Neural cell (in vitro differentiated cells): ENCODE results near the gene TBXA2R. TPM values are rescaled to one million over a fixed set of nuclear protein-coding genes. Genes with fewer than 3 reads are reported as not detected.

Experiments used
- H2AFZ ChIP-seq: fragments of 200-600, 300-800 bp; sonication (generic), shearing (Covaris generic); 2 replicates; pipeline ENCODE4 v1.6.0; 2014; ENCODE audit warnings: low read depth, mild to moderate bottlenecking, antibody characterized with exemption, low read length, moderate library complexity
- H3F3A ChIP-seq: fragments of 200-600 bp; shearing (Covaris generic); 2 replicates; pipeline ENCODE4 v1.6.1; 2016; ENCODE audit warnings: mild to moderate bottlenecking, moderate library complexity, mixed read lengths, antibody characterized with exemption, low read length; ENCODE audit not compliant: insufficient read depth, poor library complexity, severe bottlenecking
- H3K27ac ChIP-seq: fragments of 200-600, 300-800 bp; sonication (generic), shearing (Covaris generic); 2 replicates; pipeline ENCODE4 v1.5.1; 2014; ENCODE audit warnings: mild to moderate bottlenecking, low read length, moderate library complexity
- H3K27me3 ChIP-seq: fragments of 300-800, 200-600 bp; sonication (generic), shearing (Covaris generic); 2 replicates; pipeline ENCODE4 v1.6.0; 2014; ENCODE audit warnings: mild to moderate bottlenecking, low read depth, low read length, moderate library complexity; ENCODE audit not compliant: insufficient read depth
- H3K36me3 ChIP-seq: fragments of 300-800, 200-600 bp; sonication (generic), shearing (Covaris generic); 2 replicates; pipeline ENCODE4 v1.5.1; 2014; ENCODE audit warnings: mild to moderate bottlenecking, antibody characterized with exemption, low read length, moderate library complexity; ENCODE audit not compliant: insufficient read depth
- H3K4me2 ChIP-seq: fragments of 300-800, 200-600 bp; sonication (generic), shearing (Covaris generic); 2 replicates; pipeline ENCODE4 v1.6.0; 2014; ENCODE audit warnings: mild to moderate bottlenecking, low read length
- H3K4me3 ChIP-seq: fragments of 300-800, 200-600 bp; sonication (generic), shearing (Covaris generic); 2 replicates; pipeline ENCODE4 v1.5.1; 2014; ENCODE audit warnings: mild to moderate bottlenecking, low read length, moderate library complexity
- H3K79me2 ChIP-seq: fragments of 200-600 bp; shearing (Covaris generic); replicated peaks from 2 replicates; pipeline ENCODE4 v1.6.0; 2014; ENCODE audit warnings: mild to moderate bottlenecking, low read length, moderate library complexity; ENCODE audit not compliant: insufficient read depth
- H3K9ac ChIP-seq: fragments of 300-800, 200-600 bp; sonication (generic), shearing (Covaris generic); 2 replicates; pipeline ENCODE4 v1.6.1; 2016; ENCODE audit warnings: mild to moderate bottlenecking, low read length, mixed read lengths
- H3K9me2 ChIP-seq: fragments of 200-600 bp; shearing (Covaris generic); 2 replicates; pipeline ENCODE4 v1.6.1; 2016; ENCODE audit warnings: mild to moderate bottlenecking, low read length, mixed read lengths; ENCODE audit not compliant: insufficient read depth
- H3K9me3 ChIP-seq: fragments of 200-600, 300-800 bp; sonication (generic), shearing (Covaris generic); 2 replicates; pipeline ENCODE4 v1.6.1; 2016; ENCODE audit warnings: mild to moderate bottlenecking, mixed run types, low read length, moderate library complexity, mixed read lengths
- H4K20me1 ChIP-seq: fragments of 200-600 bp; shearing (Covaris generic); 2 replicates; pipeline ENCODE4 v1.6.1; 2016; ENCODE audit warnings: mild to moderate bottlenecking, mixed run types; ENCODE audit not compliant: insufficient read depth
- EP300 ChIP-seq: fragments of 450-650 bp; conservative IDR thresholded peaks from 2 replicates; pipeline ENCODE4 v1.6.1; 2014; ENCODE audit warnings: antibody characterized with exemption, mild to moderate bottlenecking, moderate library complexity; ENCODE audit not compliant: poor library complexity, severe bottlenecking
- EZH2 ChIP-seq: fragments of 200-600, 300-800 bp; shearing (Covaris generic), sonication (generic); IDR thresholded peaks from 2 replicates; pipeline ENCODE4 v1.6.1; 2014; ENCODE audit warnings: antibody characterized with exemption, low read length, borderline replicate concordance, mild to moderate bottlenecking; ENCODE audit not compliant: insufficient read depth, poor library complexity, severe bottlenecking
- MXI1 ChIP-seq: fragments of 450-650 bp; conservative IDR thresholded peaks from 2 replicates; pipeline ENCODE4 v1.6.1; 2014; ENCODE audit warnings: antibody characterized with exemption, mild to moderate bottlenecking; ENCODE audit not compliant: poor library complexity, severe bottlenecking
- POLR2AphosphoS5 ChIP-seq: IDR thresholded peaks from 2 replicates; pipeline ENCODE4 v1.6.1; 2012
- RAD21 ChIP-seq: fragments of 450-650 bp; conservative IDR thresholded peaks from 2 replicates; pipeline ENCODE4 v1.6.1; 2014; ENCODE audit warnings: antibody characterized with exemption, mild to moderate bottlenecking, moderate library complexity
- SMC3 ChIP-seq: fragments of 450-650 bp; conservative IDR thresholded peaks from 2 replicates; pipeline ENCODE4 v1.6.1; 2014; ENCODE audit warnings: antibody characterized with exemption, mild to moderate bottlenecking, moderate library complexity; ENCODE audit not compliant: poor library complexity
- TAF1 ChIP-seq: IDR thresholded peaks from 2 replicates; pipeline ENCODE4 v1.6.1; 2012; ENCODE audit warnings: low read depth
- polyA plus RNA-seq: library from polyadenylated mRNA; depleted of rRNA; stranded (reverse); fragments of >200 nt; gene quantifications from 2 replicates; pipeline ENCODE4 v1.2.3, GENCODE V29; 2014
- TF ChIP-seq, protein P1 (sequence below): IDR thresholded peaks from 2 replicates; pipeline ENCODE4 v1.6.1; 2012; ENCODE audit warnings: borderline replicate concordance
- TF ChIP-seq, protein P2 (sequence below): fragments of 450-650 bp; IDR thresholded peaks from 2 replicates; pipeline ENCODE4 v1.5.1; 2014; ENCODE audit warnings: antibody characterized with exemption, mild to moderate bottlenecking, moderate library complexity; ENCODE audit not compliant: poor library complexity, severe bottlenecking

TBXA2R gene
- polyA plus RNA-seq, 1 donor from 2014 or later: not detected

DNA sequence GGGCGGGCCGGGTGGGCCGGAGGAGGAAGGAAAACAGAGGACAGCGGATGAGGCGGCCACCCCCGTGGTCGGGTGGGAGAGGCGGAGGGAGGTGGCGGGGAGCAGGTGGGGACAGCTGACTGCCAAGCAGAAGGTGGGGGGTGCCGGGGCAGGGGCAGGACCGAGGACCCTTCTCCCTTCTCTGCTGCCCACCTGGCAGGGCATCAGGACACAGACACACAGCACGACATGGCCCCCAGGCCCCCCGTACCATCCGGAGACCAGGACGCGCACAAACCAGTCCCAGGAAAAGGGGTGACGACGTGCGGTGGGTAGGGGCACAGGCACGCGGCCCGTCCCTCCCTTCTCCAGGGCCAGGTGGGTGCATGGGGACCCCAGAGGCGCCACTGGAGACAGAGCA, 30.9 kb upstream of the TBXA2R start:
- Histone ChIP-seq H3K27ac (no peak overlapping the region), H2AFZ (no peak overlapping the region), H3K79me2 (no peaks in the 10 kb centered on the region), H4K20me1 (no peaks in the 10 kb centered on the region), H3K9ac (no peak overlapping the region), H3K9me2 (no peaks in the 10 kb centered on the region), H3F3A (no peaks in the 10 kb centered on the region), H3K36me3 (no peaks in the 10 kb centered on the region), H3K27me3 (no peaks in the 10 kb centered on the region), H3K4me3 (no peak overlapping the region), H3K9me3 (no peaks in the 10 kb centered on the region), H3K4me2 (no peak overlapping the region)
- TF ChIP-seq, protein P1, sequence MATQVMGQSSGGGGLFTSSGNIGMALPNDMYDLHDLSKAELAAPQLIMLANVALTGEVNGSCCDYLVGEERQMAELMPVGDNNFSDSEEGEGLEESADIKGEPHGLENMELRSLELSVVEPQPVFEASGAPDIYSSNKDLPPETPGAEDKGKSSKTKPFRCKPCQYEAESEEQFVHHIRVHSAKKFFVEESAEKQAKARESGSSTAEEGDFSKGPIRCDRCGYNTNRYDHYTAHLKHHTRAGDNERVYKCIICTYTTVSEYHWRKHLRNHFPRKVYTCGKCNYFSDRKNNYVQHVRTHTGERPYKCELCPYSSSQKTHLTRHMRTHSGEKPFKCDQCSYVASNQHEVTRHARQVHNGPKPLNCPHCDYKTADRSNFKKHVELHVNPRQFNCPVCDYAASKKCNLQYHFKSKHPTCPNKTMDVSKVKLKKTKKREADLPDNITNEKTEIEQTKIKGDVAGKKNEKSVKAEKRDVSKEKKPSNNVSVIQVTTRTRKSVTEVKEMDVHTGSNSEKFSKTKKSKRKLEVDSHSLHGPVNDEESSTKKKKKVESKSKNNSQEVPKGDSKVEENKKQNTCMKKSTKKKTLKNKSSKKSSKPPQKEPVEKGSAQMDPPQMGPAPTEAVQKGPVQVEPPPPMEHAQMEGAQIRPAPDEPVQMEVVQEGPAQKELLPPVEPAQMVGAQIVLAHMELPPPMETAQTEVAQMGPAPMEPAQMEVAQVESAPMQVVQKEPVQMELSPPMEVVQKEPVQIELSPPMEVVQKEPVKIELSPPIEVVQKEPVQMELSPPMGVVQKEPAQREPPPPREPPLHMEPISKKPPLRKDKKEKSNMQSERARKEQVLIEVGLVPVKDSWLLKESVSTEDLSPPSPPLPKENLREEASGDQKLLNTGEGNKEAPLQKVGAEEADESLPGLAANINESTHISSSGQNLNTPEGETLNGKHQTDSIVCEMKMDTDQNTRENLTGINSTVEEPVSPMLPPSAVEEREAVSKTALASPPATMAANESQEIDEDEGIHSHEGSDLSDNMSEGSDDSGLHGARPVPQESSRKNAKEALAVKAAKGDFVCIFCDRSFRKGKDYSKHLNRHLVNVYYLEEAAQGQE: no peak
- TF ChIP-seq MXI1 (no peak), RAD21 (no peak), TAF1 (no peak), EZH2 (no peak), POLR2AphosphoS5 (no peak), SMC3 (no peak), EP300 (no peak)
- TF ChIP-seq, protein P2, sequence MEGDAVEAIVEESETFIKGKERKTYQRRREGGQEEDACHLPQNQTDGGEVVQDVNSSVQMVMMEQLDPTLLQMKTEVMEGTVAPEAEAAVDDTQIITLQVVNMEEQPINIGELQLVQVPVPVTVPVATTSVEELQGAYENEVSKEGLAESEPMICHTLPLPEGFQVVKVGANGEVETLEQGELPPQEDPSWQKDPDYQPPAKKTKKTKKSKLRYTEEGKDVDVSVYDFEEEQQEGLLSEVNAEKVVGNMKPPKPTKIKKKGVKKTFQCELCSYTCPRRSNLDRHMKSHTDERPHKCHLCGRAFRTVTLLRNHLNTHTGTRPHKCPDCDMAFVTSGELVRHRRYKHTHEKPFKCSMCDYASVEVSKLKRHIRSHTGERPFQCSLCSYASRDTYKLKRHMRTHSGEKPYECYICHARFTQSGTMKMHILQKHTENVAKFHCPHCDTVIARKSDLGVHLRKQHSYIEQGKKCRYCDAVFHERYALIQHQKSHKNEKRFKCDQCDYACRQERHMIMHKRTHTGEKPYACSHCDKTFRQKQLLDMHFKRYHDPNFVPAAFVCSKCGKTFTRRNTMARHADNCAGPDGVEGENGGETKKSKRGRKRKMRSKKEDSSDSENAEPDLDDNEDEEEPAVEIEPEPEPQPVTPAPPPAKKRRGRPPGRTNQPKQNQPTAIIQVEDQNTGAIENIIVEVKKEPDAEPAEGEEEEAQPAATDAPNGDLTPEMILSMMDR: no peak

DNA sequence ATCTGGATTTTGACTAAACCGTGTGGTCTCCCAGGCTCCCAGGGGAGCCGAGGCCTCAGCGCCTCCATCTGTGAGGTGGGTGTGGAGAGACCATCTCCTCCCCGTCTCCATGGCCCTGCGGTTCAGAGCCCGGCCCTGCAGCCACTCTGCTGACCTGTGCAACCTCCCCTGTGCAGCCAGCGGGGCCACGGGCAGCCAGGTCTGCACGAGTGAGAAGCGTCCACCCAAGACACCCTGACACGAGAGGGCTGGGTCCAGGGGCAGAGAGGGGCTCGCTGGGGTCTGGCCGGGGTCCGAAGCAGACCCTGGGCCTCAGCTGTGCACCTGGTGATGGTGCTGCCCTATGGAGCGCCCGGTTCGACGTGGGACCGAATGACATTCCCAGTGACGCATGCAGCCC, 30.3 kb upstream of the TBXA2R start:
- H3K9ac ChIP-seq: no peak overlapping the region
- no peaks in the 10 kb centered on the region for H3K9me3 ChIP-seq
- TF ChIP-seq, protein P1: no peak
- TF ChIP-seq EZH2 (no peak), MXI1 (no peak), TAF1 (no peak), SMC3 (no peak), POLR2AphosphoS5 (no peak), RAD21 (no peak), EP300 (no peak)
- TF ChIP-seq, protein P2: no peak
- H4K20me1 ChIP-seq: no peaks in the 10 kb centered on the region
- H3F3A ChIP-seq: no peaks in the 10 kb centered on the region
- no peak overlapping the region for H3K27ac ChIP-seq
- H2AFZ ChIP-seq: no peak overlapping the region
- no peaks in the 10 kb centered on the region for H3K9me2 ChIP-seq
- H3K27me3 ChIP-seq: no peaks in the 10 kb centered on the region
- no peak overlapping the region for H3K4me3 ChIP-seq
- H3K79me2 ChIP-seq: no peaks in the 10 kb centered on the region
- H3K4me2 ChIP-seq: no peak overlapping the region
- no peaks in the 10 kb centered on the region for H3K36me3 ChIP-seq
